ENCODE results near the gene LYPLAL1. TPM values are rescaled to one million over a fixed set of nuclear protein-coding genes. Genes with fewer than 3 reads are reported as not detected.

Gene LYPLAL1
- 18.2 and 20.6 TPM in 2 replicates for total RNA-seq

DNA sequence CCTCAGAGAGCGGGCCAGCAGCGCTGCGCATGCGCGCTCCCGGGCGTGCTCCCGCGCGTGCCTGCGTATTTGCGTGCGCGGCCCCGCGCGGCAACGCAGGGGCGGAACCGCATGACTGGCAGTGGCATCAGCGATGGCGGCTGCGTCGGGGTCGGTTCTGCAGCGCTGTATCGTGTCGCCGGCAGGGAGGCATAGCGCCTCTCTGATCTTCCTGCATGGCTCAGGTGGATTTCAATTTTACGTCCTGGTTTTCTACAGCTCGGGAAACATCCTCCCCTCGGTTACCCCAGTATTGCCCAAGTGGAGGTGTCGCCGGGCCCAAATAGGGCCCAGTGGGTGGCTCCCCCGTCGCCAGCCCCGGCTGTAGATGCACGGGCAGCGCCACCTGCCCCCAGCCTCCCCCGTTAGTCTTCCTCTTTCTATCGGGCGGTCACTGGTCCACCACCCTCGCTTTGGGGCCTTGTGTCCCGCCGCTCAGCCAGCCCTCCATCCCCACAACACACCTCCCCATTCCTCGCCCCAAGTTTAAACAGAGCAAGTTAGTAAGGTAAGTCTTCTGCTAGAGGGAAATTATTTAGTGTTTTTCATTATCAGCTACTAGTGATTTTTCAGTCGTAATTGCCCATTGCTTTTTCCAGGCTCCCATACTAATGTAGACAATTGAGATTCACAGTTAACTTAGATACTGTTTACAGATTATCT is at the start of gene LYPLAL1:
Gene LYPLAL1 (plus strand): TSS at position 121 of the 702 bp plus-strand sequence. CDS start 13 bp downstream, at position 134.

Measured in hair follicle dermal papilla cell (primary cell).